Retinal pigment epithelial cell (primary cell): ENCODE results near the gene GSTM4.

Experiments
- DNase-seq: peaks from one replicate; pipeline ENCODE4 v3.0.0-alpha.2; 2010; ENCODE audit warnings: low read depth
- H3K4me3 ChIP-seq: 2 replicates; pipeline ENCODE4 v1.5.1; 2011; ENCODE audit warnings: mild to moderate bottlenecking, low read length, control low read depth, moderate library complexity
- CTCF ChIP-seq: conservative IDR thresholded peaks from 2 replicates; pipeline ENCODE4 v1.5.1; 2011; ENCODE audit warnings: low read depth, low read length, control low read depth, inconsistent platforms

GSTM4 gene

DNA sequence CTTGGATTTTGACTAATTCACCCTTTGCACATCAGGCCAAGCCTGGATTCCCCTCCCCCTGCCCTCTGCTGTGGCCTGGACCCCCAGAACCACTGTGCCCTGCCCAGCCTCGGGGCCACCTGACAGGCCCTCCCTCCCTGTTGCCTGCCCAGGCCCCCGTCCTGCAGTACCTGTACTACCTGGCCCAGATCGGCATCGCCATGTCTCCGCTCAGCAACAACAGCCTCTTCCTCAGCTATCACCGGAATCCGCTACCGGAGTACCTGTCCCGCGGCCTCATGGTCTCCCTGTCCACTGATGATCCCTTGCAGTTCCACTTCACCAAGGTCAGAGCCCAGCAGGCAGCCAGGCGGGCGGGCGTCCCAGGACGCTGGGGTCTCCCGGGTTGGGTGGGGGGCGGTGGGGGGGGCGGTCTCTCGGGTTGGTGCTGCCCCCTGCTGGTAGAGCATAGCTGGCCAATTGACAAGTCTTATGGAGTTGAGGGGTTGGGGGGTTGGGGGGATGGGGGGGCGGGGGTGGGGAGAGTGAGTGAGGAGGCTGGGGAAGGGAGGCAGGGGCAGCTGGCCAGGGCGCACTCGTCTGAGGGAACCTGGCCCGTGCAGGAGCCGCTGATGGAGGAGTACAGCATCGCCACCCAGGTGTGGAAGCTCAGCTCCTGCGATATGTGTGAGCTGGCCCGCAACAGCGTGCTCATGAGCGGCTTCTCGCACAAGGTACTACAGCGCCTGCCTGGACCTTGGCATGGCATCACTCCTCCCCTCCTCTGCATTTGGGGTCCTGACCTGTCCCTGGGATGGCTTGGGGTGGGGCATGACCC is 25.6 kb upstream of the GSTM4 start:
- no peak overlapping the region for H3K4me3 ChIP-seq
- no peak for DNase-seq
- TF ChIP-seq CTCF, result peak; percentile 14

DNA sequence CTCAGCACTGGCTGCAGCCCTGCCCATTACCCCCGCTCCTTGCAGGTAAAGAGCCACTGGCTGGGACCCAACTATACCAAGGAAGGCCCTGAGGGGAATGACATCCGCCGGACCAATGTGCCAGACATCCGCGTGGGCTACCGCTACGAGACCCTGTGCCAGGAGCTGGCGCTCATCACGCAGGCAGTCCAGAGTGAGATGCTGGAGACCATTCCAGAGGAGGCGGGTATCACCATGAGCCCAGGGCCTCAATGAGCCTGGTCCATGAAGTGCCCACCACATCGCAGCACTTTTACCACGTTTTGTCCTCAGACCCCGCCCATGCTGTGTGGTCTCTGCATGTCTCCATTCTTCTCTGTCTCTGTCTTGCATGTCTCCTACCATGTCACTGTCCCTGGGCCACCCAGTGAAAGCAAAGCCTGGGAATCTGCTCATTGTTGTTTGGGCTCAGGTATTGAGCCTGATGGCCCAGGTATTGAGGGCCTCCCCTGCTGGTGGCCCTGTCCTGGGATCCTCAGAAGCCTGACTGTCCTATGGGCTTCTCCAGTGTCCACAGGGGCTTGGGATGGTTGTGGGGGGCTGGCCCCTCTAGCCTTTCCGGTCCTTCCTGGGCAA is 24.9 kb upstream of the GSTM4 start:
- TF ChIP-seq CTCF, result no peak
- no peak overlapping the region for H3K4me3 ChIP-seq
- no peak for DNase-seq

DNA sequence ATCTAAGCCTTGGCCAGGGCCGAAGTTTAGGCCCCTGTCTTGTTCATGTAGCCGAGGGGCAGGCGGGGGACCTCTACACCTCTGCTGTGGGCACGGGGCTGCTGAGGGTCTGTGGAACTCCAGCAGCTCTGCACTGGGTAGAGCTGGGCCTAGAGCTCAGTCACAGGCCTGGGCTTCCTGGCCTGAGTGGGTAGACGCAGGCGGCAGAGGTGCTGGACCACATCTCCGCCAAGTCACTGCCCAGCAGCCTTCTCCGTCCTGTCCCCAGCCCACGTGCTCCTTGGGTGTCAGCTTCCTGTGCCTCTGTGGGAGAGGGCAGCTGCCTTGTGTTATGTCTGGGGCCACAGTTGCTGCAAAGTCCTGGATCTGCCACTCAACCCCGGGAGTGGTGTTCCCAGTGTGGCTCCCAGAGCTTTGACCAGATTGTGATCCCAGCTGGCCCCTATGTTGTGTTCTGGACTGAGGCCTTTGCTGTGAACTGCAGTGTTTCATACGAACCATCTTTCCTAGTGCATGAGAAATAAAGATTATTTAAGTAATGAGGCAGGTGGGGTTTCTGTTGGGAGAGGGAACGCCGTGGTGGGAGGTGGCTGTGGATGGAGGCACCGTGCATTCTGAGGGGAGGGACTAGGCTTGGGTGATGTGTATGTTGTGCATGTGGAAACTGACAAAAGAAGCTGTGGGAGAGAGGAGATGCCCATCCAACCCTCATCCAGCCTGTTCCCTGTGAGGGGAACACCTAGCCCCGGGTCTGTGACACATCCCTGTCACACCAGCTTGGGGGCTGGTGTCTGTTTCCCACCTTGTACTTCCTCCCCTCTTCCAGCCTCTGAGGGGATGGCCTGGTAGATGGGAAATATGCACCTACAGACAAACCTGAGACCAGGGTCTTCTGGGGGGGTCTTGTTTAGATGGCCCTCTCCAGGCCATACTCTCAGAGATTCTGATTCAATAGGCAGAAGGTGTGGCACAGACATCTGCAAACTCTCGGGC is 24.1 kb upstream of the GSTM4 start:
- no peak overlapping the region for H3K4me3 ChIP-seq
- no peak for TF ChIP-seq CTCF
- no peak for DNase-seq

DNA sequence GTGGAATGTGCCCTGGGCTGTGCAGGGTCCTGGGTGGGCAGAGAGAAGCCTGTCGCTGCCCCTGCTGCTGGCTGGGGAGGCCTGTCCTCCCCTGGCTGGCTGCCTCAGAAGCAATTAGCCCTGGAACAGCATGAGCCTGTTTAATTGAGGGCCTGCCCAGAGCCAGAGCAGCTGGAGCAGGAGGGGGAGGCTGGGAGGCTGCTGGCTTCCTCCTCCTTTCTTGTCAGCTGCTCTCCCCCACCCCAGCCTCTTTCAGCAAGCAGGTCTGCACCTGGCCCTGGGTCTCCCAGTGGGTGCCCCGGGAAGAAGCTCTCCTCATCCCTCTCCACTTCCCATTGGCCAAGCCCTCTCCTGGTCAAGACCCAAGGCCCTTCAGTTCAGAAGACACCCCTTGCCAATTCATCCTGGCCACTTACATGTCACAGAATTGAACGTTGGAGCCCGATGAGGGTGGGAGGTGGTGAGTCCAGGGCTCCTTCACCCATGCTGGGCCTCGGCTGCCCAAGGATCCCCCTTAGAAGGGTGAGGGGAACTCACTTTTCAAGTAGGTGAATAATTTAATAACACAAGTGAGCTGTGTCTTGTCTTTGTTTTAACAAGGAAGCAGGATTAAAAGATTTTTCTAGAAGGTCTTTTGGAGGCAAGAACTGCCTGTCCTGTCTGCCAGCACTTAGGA is 23.1 kb upstream of the GSTM4 start:
- TF ChIP-seq CTCF, result no peak
- no peak for DNase-seq
- no peak overlapping the region for H3K4me3 ChIP-seq

DNA sequence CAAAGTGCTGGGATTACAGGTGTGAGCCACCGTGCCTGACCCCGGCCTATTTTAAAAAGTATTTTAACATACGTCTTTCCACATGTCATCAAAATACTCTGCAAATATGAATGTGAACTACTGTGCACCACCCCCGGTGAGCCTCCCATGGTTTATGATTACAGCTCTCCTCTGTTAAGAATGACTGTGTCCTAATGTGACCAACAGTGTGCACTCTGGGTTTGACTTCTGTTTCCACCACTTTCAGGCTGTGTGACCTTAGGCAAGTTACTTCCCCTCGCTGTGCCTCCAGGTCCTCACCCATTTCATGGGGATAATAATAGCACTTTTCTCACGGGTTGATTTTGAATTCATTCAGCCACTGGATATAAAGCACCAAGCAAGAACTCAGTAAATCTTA is 21.6 kb upstream of the GSTM4 start:
- no peak overlapping the region for H3K4me3 ChIP-seq
- TF ChIP-seq CTCF, result no peak
- no peak for DNase-seq
